Mucosa of descending colon (tissue), 3 donors: Measurements from ENCODE around the gene PLCH2. TPM values are rescaled to one million over a fixed set of nuclear protein-coding genes. Genes with fewer than 3 reads are reported as not detected.

ENCODE experiments used
- ATAC-seq: fragments of 200-7000 bp; cut with Tn5 transposase; one replicate; pipeline ENCODE4 v1.9.1; 2020; ENCODE audit warnings: mild to moderate bottlenecking, moderate library complexity
- DNase-seq, 3 donors: peaks; one replicate each; pipeline ENCODE4 v3.0.0-alpha.2; 2020
- H3K36me3 ChIP-seq: fragments of 200-600 bp; one replicate; pipeline ENCODE4 v1.8.0; 2021; ENCODE audit warnings: low read depth, mild to moderate bottlenecking
- H3K4me1 ChIP-seq: fragments of 200-600 bp; one replicate; pipeline ENCODE4 v1.8.0; 2021; ENCODE audit warnings: low read depth, mild to moderate bottlenecking
- H3K4me3 ChIP-seq: fragments of 200-600 bp; one replicate; pipeline ENCODE4 v1.8.0; 2021; ENCODE audit warnings: mild to moderate bottlenecking
- H3K9me3 ChIP-seq: fragments of 200-600 bp; one replicate; pipeline ENCODE4 v1.8.0; 2021; ENCODE audit warnings: mild to moderate bottlenecking
- intact Hi-C, 2 donors: fragments of 100-400 bp; cut with DNase I in 1 of 2; cut with micrococcal nuclease in 1 of 2; formaldehyde crosslinking; loops; one replicate each; pipeline versions ENCODE4 v1.11.0 to v1.11.1; 2022; cut with DNase I, micrococcal nuclease
- total RNA-seq, 3 donors: library from RNA; stranded (reverse); fragmentation: NEBNext Ultra II Directional in 2 of 3; extraction: Animal tissue kit (Norgen Biotek cat#: 25700) in 2 of 3; gene quantifications; one replicate each; pipeline versions ENCODE4 v1.2.1 to v1.2.4, GENCODE V29; 2021 to 2023
- TF ChIP-seq, protein P1 (sequence below): fragments of 200-600 bp; IDR thresholded peaks from one replicate; pipeline ENCODE4 v1.8.0; 2022; ENCODE audit warnings: antibody characterized with exemption, mild to moderate bottlenecking
- donor health status: DM: no; HTN: no; CAD: no; lungs with moderate emphysema.
- donor health status: DM: no; HTN: no; CAD: no.
- donor health status: DM: no; HTN: yes; CAD: no.

The PLCH2 gene
- total RNA-seq, 3 donors from 2014 or later: 1.2 to 6.8 (median 1.9) TPM

- H3K4me1 ChIP-seq: no peaks in the 10 kb centered on the region
- no peaks in the 10 kb centered on the region for H3K36me3 ChIP-seq
- TF ChIP-seq, protein P1, sequence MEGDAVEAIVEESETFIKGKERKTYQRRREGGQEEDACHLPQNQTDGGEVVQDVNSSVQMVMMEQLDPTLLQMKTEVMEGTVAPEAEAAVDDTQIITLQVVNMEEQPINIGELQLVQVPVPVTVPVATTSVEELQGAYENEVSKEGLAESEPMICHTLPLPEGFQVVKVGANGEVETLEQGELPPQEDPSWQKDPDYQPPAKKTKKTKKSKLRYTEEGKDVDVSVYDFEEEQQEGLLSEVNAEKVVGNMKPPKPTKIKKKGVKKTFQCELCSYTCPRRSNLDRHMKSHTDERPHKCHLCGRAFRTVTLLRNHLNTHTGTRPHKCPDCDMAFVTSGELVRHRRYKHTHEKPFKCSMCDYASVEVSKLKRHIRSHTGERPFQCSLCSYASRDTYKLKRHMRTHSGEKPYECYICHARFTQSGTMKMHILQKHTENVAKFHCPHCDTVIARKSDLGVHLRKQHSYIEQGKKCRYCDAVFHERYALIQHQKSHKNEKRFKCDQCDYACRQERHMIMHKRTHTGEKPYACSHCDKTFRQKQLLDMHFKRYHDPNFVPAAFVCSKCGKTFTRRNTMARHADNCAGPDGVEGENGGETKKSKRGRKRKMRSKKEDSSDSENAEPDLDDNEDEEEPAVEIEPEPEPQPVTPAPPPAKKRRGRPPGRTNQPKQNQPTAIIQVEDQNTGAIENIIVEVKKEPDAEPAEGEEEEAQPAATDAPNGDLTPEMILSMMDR: no peak
- intact Hi-C loops: no loop called here
- no peak overlapping the region for H3K4me3 ChIP-seq
- ATAC-seq: no peak
- DNase-seq: no peak
- no peaks in the 10 kb centered on the region for H3K9me3 ChIP-seq
These were observed 29.7 kb upstream of the PLCH2 start for GRCh38 chr1:2446394-2446793.

DNA sequence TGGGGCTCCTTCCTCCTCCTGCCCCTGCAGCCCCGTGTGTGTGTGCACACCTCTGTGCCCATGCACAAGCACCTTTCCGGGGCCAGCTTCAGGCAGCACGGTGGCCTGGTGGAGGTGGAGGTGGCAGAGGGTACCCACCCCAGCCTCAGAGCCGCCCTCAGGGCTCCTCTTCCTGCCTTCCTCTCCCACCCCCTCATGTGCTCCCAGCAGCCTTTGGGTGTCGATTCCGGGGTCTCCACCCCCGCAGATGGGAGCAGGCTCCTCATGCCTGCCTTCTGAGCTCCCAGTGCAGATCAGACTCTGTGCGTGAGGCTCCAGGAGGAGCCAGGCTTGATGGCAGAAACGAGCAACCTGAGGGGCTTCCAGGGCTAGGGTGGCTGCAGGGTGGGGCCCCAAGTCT is 29.2 kb upstream of the PLCH2 start:
- no peak for ATAC-seq
- intact Hi-C loops: no loop called here

GRCh38 chr1:2447276-2448097 is 28.6 kb upstream of the PLCH2 start:
- DNase-seq: no peak
- Histone ChIP-seq H3K4me3 (no peak overlapping the region), H3K36me3 (no peaks in the 10 kb centered on the region), H3K4me1 (no peaks in the 10 kb centered on the region), H3K9me3 (no peaks in the 10 kb centered on the region)
- intact Hi-C loops: no loop called here
- ATAC-seq: no peak
- TF ChIP-seq, protein P1: no peak

More for the DNA sequence above, 29.2 kb upstream of the PLCH2 start:
- TF ChIP-seq, protein P1: no peak
- no peaks in the 10 kb centered on the region for H3K4me1 ChIP-seq
- DNase-seq: no peak
- H3K9me3 ChIP-seq: no peaks in the 10 kb centered on the region
- H3K4me3 ChIP-seq: no peak overlapping the region
- no peaks in the 10 kb centered on the region for H3K36me3 ChIP-seq

GRCh38 chr1:2448098-2448445 is 28.0 kb upstream of the PLCH2 start:
- intact Hi-C loops: no loop called here
- no peak for DNase-seq
- H3K4me3 ChIP-seq: no peak overlapping the region
- H3K4me1 ChIP-seq: no peaks in the 10 kb centered on the region
- peak; percentile 53 for ATAC-seq
- no peaks in the 10 kb centered on the region for H3K36me3 ChIP-seq
- TF ChIP-seq, protein P1: no peak
- H3K9me3 ChIP-seq: no peaks in the 10 kb centered on the region

GRCh38 chr1:2449636-2450454 is 26.2 kb upstream of the PLCH2 start:
- no peaks in the 10 kb centered on the region for H3K36me3 ChIP-seq
- H3K9me3 ChIP-seq: no peaks in the 10 kb centered on the region
- ATAC-seq (no peak), DNase-seq (no peak)
- TF ChIP-seq, protein P1: no peak
- no peak overlapping the region for H3K4me3 ChIP-seq
- intact Hi-C loops: no loop called here
- no peaks in the 10 kb centered on the region for H3K4me1 ChIP-seq
